Thyroid gland (tissue), 4 donors: ENCODE measurements around the gene KIT.

Source experiments
- POLR2A ChIP-seq, 2 donors: fragments of 450-650 bp; IDR thresholded peaks; one replicate each; pipeline ENCODE4 v1.6.1; 2017; ENCODE audit warnings: antibody characterized with exemption in 2 of 2, mild to moderate bottlenecking in 2 of 2, moderate library complexity in 1 of 2
- TF ChIP-seq, protein P1 (sequence below), 6 experiments: fragments of 200-600 bp in 3 of 6; fragments of 450-650 bp in 3 of 6; sonication (generic) in 3 of 6; IDR thresholded peaks; one replicate each; pipeline ENCODE4 v1.5.1; 2016 to 2019; ENCODE audit warnings: antibody characterized with exemption in 6 of 6, mild to moderate bottlenecking in 2 of 6, inconsistent platforms in 1 of 6, moderate library complexity in 1 of 6

DNA sequence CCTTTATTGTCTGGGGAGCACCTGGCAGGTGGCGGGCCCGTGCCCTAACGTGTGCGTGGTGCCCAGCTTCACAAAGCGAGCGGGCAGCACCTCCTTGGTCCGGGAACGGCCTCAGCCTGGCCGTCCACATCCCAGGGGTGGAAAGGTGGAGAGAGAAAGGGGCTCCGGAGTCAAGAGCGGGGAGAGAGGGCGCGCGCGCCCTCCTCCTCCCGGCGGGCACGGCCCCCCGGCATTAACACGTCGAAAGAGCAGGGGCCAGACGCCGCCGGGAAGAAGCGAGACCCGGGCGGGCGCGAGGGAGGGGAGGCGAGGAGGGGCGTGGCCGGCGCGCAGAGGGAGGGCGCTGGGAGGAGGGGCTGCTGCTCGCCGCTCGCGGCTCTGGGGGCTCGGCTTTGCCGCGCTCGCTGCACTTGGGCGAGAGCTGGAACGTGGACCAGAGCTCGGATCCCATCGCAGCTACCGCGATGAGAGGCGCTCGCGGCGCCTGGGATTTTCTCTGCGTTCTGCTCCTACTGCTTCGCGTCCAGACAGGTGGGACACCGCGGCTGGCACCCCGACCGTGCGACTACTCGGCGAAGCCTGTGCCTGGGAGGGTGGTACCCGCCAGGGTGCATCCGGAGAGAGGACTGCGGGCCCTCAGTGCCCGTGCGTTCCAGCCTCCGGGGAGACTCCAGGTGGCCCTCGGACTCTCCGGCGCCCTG lies at the start of gene KIT:
- TF ChIP-seq, protein P1, sequence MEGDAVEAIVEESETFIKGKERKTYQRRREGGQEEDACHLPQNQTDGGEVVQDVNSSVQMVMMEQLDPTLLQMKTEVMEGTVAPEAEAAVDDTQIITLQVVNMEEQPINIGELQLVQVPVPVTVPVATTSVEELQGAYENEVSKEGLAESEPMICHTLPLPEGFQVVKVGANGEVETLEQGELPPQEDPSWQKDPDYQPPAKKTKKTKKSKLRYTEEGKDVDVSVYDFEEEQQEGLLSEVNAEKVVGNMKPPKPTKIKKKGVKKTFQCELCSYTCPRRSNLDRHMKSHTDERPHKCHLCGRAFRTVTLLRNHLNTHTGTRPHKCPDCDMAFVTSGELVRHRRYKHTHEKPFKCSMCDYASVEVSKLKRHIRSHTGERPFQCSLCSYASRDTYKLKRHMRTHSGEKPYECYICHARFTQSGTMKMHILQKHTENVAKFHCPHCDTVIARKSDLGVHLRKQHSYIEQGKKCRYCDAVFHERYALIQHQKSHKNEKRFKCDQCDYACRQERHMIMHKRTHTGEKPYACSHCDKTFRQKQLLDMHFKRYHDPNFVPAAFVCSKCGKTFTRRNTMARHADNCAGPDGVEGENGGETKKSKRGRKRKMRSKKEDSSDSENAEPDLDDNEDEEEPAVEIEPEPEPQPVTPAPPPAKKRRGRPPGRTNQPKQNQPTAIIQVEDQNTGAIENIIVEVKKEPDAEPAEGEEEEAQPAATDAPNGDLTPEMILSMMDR (IDR thresholded peaks at IDR 0.05) = no peak
- TF ChIP-seq POLR2A (IDR thresholded peaks at IDR 0.05) = peak; percentile 33 to 96
